HG02798 (cell line): ENCODE measurements around the gene OPCML.

Source experiments
- ATAC-seq: cut with Tn5 transposase; IDR thresholded peaks from one replicate; pipeline ENCODE4 v1.9.1; 2021; ENCODE audit warnings: mild to moderate bottlenecking; ENCODE audit not compliant: unreplicated experiment, poor library complexity

Gene OPCML

DNA sequence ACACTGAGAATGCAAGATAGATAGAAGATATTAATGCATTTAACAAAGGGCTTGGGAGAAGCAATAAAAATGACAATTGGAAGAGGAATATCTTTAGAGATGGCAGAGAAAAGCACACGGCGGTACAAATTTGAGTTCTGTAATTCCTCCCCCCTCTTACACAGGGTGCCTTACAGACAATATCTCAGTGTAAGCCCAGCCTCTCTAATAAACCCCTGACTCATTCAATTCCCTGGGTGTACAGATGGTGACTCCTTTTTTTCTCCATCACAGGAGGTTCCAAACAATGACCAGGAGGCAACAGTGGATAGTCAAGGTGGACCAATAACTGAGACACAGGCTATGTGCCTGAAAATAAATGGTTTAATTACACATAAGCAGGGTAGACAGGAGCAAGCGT, 598.6 kb downstream of the OPCML start:
- no peak for ATAC-seq

DNA sequence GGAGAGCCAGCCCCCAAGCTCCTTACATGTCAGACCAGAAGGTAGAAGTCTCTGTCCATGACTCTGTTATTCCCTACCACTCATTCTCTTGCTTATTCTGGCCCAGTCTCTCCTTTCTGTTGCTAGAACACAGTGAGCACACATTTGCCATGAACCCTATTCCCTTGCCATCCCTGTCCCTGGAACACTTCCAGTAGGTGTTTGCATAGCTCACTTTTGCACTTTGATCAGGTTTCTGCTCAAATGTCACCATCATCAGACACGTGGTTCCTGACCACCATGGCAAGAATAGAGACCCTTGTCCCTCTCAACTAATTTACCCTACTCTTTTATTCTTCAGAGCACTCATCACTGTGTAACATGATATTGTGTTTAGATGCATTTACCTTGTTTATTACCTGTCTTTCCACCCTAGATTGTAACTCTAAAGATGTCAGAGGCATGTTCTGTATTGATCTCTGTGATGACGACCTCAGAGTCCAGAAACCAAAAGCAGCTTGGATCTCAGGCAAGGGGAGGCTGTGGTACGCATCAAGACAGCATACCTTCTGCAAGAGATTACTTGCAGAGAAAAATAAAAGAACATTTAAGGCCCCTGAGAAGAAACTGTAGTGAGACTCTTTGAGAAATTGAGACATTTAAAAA, 606.4 kb downstream of the OPCML start:
- no peak for ATAC-seq

DNA sequence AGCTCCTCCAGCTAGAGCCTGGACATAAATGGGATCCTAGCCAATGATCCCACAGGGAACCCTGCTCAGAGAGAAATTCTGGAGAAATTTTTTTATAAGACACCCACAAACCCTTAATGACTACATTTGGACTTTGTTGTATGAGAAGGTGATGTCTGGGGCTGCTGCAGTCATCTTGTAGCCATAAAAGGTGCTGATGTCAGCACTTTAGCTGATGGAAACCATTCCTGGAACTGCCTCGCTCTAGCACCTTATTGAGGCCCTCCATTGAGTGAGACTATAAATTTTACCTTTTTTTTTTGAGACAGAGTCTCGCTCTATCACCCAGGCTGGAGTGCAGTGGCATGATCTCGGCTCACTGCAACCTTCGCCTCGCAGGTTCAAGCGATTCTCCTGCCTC, 610.7 kb downstream of the OPCML start:
- no peak for ATAC-seq

GRCh38 chr11:132920451-132921096, 611.7 kb downstream of the OPCML start:
- no peak for ATAC-seq

DNA sequence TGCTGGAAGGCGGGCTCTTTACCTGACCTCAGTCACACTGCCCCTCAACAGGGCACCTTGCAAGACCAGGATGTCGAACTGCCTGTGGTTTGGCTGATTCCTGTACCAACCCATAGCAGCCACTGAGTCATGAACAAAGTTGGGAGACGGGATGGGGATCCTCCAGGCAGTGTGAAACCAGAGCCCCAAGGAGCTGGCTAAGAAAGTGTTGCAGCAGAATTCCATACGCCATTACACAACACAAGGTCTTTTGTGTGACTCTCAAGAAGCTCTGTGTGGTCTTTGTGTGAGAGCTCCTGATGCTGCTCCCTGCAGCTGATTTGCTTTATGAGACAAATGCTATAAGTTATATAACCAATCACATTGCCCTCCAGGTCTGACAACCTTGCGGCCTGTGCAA, 617.7 kb downstream of the OPCML start:
- ATAC-seq, result no peak

DNA sequence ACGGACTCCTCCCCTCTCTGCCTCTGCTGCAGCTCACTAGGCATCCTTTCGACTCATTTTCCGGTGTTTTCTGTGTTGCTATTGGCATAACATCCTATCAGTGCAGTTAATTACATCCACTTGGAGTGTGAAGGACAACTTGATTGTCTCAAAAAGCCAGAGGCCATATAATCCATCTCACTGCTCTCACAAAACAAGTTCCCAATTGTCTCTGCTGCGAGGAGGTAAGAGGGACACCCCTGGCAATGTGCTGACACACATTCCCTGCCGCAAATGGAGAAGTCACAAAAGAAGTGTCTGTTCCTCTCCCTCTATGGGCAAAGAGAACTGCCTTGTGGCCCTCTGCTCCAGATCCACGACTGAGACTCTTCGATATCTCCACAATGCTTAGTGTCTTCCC, 618.4 kb downstream of the OPCML start:
- ATAC-seq, result no peak

GRCh38 chr11:132913295-132913694, 619.0 kb downstream of the OPCML start:
- ATAC-seq, result no peak

DNA sequence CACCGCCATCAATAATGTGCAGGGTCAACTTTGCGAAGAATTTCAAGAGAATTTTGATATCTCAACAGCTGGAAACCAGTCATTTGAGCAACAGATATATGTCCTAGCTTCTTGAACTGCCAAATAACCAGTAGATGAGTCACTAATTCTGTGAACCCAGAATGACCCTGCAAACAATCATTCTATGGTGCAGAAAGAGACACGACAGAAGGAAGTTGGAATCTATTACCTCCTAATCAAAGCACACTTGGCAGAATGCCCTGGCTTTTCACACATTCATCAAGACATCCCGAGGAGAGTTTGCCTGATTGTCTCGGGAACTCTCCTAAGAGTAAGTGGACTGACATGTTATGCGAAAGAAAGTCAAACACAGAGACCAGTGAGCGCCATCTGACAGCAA, 621.1 kb downstream of the OPCML start:
- ATAC-seq, result no peak

- no peak for ATAC-seq
Measured at GRCh38 chr11:132910011-132910760, 622.1 kb downstream of the OPCML start.

DNA sequence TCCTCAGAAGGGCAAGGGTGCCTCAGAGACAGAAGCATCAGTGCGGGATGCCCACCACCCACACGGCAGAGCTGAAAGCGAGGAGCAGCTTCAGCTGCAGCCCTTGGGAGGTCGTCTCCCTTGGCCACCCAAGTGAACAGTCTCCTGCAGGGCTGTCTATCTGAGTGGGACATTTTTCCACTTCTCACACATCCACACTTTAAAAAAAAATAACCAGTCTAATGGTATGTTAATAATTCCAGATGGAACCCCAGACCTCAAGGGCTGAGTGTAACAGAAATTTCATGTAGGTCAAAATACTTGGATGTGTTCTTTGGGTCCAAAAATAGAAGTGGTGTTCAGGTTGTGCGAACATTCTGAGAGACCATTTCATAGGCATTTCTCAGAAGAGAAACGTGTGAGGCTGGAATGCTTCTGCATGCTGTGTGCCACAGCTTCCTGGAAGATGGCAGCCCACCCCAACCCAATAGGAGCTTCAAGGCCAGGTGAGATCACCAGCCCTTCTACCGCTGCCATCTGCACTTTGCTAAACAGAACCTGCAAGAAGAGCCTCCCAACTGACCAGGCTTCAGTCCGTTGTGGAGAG, 623.2 kb downstream of the OPCML start:
- ATAC-seq, result no peak

DNA sequence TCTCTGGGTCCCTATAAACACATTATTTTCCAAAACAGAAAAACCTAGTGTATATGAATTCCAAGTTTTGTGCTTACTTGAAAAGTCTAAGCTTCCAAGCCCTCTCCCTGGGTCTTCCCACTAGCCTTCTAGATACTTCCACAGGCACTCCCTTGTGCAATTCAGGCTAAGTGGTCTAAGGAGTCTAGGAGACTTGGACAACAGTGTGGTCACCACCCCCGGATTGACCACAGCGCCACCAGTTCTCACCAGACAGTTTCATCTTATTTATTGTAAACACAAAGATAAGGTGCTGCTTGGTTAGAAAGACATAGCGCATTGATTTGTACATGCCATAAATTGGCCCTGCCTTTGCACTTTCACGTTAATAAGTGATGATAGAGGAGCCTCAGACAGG, 623.9 kb downstream of the OPCML start:
- no peak for ATAC-seq

- no peak for ATAC-seq
Measured at GRCh38 chr11:132907651-132908413, 624.5 kb downstream of the OPCML start.

- ATAC-seq, result no peak
Measured at GRCh38 chr11:132904607-132905006, 627.7 kb downstream of the OPCML start.

DNA sequence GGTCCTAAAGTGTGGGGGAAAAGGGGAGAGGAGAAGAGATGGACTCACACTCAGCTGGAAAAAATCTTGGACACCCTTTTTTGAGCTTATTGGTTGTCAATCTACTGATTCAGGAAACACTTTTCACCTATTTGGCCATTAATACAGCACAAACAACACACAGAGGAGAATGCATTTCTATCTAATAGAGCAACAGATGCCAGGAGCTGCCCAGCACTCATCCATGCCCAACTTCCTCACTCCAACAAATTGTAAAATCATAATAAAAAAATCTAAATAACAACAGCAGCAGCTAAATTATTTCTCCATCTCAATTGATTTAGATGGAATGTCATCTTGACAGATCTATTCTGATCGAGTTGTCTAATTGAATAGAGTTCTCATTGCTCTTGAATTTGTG, 628.2 kb downstream of the OPCML start:
- ATAC-seq, result no peak

DNA sequence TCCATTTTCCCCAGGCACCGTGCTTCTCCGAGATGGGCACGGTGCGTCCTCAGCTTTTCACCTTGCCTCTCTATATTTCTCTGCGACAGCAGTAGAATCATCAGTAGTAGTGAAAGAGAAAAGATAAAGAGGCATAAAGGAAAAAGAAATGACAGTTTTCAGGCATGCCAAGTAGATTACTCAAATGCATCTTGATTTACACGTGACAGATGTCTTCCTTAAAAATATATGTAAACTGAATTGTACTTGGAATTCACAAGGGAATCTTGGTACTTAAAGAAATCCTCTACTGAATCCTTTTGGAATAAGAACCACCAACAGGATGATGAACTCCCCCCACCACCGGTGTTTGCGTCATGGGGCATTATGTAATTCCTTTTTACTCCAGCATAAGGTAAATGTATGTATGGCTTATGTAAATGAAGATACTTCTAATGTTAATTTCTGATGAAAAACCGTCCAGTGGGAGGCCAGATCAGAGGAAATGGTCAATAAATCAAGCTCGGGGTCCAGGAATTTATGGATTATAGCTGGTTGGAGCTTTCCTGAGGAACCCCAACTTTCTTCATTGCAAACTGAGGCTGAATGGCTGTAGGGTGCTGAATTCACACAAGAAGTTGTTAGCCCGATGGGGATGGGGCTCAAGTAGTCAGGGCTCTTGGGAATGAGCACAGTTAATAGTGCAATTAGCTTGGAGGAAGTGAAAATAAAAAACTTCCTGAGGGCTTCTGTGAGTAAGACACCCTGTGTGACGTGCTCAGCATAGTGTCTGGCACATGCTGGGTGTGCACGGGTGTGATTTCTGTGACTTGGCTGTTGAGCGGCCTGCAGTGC, 630.4 kb downstream of the OPCML start:
- no peak for ATAC-seq

GRCh38 chr11:132898676-132899075, 633.6 kb downstream of the OPCML start:
- ATAC-seq, result no peak

DNA sequence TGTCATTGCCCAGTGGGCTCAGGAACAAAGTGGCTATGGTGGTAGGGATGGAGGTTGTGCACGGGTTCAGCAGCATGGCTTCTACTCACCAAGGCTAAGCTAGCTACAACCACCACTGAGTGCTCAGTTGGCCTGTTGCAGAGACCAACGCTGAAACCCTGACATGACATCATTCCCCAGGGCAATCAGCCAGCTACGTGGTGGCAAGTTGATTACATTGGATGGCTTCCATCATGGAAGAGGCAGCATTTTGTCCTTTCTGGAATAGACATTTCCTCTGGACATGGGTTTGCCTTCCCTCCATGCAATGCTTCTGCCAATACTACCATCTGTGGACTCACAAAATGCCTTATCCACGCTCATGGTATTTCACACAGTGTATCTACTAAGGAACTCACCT, 634.3 kb downstream of the OPCML start:
- ATAC-seq, result no peak

- no peak for ATAC-seq
Measured at GRCh38 chr11:132895340-132895739, 637.0 kb downstream of the OPCML start.

DNA sequence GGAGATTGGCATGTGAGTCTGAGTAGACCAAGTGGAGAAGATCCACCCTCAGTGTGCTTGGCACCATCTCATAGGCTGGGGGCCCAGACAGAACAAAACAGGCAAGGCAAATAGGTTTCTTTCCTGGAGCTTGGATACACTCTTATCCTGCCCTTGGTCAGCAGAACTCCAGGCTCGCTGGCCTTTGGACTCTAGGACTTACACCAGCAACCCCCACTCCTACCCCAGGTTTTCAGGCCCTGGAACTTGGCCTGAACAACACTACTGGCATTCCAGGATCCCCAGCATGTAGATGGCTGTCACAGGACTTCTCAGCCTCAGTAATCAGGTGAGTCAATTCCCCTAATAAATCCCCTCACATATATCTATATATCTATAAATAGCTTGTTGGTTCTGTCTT, 637.7 kb downstream of the OPCML start:
- no peak for ATAC-seq

GRCh38 chr11:132892876-132893275, 639.4 kb downstream of the OPCML start:
- no peak for ATAC-seq
